KBM-7 (cell line): Measurements from ENCODE around the gene NIPBL.
A peak's percentile ranks its signal among the peaks of the same experiment; 100 is the strongest.

Source experiments
- DNase-seq: peaks from one replicate; pipeline ENCODE4 v3.0.0-alpha.2; 2015
- in situ Hi-C: fragments of 300-500 bp; cut with MboI; formaldehyde crosslinking; loops from 2 replicates; pipeline ENCODE4 v1.14.3; 2020; ENCODE audit warnings: low sequenced_read_pairs, low pct_unique_long_range_greater_than_20kb, mixed read lengths

Gene NIPBL

DNA sequence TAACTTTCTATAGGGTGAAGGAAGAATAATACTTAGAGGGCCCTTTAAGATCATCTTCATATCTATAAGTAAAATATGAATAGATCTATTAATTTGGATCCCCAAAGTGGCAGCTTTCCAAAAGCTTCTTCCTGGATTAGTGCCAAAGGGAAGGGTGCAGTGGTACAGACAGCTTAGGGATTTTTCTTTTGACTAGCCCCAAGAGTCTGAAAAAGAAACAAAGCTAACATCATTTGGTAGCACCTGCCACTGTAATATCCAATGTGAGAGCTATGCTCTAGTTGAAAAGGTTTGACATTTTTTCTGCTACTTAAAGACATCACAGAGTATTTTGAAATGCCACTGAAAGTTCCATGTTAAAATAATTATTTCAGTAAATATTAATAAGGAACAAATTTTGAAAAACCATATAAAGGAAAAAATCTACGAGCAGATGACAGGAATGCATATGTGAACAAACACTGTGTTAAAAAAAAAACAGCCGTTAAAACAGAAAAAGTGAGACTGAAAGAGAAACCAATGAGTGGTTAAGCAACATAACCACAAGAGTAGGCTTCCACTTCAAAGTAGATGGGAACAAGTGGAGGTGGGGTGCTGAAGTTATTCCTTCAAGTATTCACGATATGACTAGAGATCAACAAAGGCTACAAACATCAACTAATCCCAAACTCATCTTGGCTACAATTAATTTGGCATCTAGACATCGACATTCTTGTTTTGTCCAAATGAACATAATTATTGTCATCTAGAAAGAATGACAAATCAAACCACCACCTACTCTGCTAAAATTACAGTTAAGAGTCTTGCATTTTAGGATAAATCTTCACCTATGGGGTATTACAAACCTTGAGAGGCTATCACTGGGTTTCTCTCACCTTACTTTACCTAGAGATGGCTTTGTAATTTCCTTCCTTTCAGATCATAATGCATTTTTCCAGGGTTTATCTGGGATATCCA lies 235.1 kb downstream of the NIPBL start:
- in situ Hi-C loops: no loop called here
- peak; percentile 39 for DNase-seq

DNA sequence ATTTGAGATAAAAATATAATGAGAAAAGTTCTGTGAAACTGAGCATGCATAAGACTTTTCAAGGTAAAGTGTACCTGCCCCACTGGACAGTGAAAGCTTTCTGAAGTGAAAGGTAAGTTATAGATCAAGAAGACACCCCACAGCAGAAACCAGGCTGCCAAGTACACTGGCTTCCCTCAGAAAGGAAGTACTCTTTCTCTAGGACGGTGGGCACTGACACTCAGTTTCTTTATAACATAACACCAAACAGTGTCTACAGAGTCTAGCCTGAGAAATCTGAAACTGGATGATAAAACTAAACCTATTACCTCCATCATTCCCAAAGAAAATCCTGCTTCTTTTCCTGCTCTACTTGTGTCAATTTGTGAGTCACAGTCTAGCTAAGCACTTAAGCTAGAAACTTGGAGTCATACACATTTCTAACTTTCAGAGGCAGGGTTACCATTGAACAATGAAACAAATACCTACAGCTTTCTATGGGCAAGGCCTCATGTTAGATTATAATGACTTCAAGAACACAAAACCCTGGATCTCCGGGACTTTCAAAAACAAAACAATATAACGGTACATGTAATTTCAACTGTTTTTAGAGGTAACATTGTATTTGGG lies 235.9 kb downstream of the NIPBL start:
- DNase-seq: no peak
- in situ Hi-C loops: no loop called here
